ENCODE results near the gene FBXL14.
"Not testable (repeated sequence)": the region's sequence is repeated elsewhere in the genome, so short reads cannot be mapped to it uniquely, and the experiment has no call there.

Gene FBXL14

DNA sequence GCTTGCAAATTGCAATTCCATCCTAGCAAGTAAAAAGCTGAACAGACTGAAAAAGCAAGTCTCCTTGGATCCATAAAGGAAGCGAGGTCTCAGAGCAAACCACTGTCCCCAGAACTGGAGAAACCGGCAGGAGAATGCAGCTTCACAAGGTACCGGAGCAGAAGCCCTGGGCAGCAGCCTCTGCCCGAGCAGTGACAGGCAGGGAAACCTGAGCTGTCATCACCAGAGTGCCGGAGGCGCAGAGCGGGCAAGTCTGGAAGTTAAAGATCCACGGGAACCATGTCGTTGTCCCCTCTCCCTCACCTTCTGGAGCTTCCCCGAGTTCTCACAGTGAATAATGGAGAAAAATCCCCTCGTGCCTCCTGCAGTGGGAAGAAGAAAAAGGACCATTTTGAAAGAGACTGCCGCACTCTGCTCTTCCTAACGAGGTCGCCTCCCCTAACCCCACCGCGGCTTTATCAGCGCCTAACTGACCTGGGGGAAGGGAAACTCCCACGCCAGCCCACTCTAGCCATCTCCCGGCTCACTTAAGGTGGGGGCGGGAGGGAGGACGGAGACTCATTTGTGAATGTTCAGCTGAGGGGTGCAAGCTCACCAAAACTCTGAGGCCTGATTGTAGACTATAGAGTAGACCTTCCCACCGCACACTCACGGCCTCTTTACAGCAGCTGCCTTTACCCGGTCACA, 27.8 kb downstream of the FBXL14 start:
- no peak for DNase-seq

GRCh38 chr12:1565172-1565571, 29.2 kb downstream of the FBXL14 start:
- DNase-seq = no peak

DNA sequence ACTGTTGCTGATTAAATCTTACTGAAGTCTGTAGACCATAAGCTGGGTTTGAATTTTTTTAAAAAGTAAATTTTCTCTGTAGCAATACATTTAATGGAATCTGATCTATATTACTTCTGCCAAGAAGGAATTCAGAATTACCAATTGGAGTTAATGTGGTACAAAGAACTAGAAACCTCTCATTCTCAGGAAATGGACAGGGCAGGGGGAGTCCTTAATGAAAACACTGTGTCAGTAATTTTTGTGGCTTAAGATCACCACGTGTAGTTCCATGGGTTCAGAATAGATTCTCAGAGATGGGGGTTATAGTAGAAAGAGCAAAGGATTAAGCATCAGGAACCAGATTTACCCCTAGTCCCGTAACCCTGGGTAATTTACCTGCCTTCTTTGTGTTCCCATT, 30.3 kb downstream of the FBXL14 start:
- no peak for DNase-seq

DNA sequence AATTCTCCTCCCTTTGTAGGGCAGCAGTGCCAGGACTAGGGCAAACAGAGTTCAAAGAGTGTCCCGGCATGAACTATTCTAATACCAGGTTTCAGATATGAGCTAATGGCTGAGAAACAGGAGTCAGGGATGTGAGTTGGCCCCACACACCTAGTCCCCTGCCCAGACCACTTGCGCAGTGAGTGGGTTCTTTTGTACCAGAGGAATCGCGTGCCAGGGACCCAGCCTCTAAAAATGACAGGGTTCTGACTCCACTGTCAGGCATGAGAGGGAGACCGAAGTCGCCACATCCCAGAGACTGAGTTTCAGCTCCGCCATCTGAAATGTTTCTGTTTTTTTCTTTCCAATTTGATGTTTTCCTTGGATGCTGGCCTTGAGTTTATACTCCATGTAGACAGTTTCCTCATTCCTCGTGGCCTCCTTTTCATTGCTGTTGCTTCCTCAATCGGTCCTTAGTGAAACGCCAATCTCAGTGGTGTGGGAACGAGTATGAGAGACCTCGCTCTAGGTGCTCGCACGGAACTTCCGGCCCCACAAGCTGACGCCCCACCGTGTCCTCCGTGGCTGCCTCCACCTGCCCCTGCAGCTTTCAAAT, 31.5 kb downstream of the FBXL14 start:
- no peak for DNase-seq

DNA sequence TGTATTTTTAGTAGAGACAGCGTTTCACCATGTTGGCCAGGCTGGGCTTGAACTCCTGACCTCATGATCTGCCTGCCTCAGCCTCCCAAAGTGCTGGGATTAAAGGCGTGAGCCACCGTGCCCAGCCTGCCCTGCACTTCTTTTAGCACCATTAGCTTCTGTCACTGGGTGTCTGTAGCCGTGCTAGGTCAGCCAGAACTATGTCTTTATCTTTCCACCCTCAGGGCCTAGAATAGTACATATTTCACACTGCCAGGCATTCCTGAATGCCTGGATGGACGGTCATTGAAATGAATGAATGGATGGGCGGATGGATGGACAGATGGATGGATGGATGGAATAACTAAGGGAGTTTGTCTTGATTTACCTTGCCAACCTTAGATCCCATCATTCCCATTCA, 33.7 kb downstream of the FBXL14 start:
- DNase-seq = no peak

DNA sequence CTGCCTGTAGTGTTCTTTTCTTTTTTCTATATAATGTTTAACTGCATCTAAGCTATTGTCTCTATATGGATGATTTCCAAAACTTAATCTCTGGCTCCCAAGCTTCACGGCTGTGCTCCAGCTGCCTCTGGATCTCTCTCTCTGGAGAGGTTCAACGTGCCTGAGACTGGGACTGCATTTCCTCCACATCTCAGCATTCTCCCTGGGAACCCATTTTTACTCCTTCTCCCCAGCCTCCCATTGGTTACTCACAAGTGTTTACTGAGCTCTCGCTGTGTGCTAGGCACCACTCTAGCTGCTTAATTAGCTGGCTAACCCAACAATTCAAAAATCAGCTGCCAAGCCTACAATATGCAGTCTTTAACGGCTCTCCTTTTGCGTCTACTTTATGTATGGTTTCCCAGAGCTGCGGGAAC, 34.7 kb downstream of the FBXL14 start:
- no peak for DNase-seq

GRCh38 chr12:1558108-1558507, 36.3 kb downstream of the FBXL14 start:
- DNase-seq = not testable (repeated sequence)

DNA sequence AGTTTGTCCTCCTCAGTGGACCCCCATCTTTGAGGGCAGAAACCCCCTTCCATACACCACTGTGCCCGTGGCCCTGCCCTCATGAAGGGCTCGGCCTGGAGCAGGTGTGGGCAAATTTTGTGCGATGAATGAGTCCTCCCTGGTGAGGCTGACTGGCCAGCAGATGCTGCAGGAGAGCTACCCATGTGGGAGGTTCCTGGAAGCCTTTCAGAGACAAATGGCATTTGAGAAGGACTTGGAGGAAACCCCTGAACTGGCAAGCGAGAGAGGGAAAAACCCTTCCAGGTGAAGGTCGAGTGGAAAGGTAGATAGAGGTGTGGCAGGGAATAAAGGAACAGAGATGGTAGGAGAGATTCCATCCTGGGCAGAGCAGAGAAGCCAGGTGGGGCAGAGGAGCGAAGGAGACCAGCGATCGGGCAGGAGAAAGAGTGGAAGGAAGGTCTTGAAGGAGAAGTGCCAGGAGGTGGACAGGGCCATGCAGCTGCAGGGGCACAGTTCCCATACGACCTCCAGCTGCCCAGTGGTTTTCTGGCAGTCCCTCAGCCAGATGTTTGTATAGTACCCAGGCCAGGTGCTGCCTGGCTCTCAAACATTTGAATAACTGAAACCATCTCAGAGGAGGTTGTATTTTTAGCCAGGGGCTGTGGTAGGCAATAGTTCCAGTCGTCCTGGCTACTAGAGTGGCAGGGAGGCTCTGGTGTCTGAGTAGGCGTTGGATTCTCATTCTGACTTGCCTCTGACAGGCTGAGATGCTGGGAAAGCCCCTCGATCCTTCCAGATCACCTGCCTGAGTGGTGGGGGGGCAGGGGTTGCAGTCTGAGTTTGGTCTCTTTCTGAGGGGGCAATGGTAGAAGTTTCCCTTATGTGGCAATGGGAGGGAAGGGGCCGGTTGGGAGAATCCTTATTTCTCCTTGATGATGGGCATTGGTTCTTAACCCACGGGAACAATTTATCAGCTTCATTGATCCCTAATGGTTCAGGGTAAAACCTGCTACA, 40.1 kb downstream of the FBXL14 start:
- DNase-seq = no peak

DNA sequence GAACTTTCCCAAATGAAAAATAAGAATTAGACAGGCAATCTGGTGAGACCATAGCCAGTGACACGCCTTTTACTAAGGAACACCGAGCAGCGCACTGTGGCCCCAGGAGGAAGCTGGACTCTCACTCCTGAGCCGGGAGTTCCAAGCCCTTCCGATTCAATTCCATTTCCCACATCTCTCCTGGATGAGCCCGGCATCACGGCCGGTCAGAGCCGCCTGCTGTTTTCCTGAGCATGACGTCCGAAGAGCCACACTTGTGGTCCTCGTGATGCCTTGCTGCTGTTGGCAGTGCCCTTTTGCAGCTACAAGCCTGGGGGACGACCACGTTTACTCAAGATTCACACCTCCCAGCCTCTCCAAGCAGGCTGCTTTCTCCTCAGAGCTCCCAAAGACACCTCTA, 40.8 kb downstream of the FBXL14 start:
- DNase-seq = no peak

DNA sequence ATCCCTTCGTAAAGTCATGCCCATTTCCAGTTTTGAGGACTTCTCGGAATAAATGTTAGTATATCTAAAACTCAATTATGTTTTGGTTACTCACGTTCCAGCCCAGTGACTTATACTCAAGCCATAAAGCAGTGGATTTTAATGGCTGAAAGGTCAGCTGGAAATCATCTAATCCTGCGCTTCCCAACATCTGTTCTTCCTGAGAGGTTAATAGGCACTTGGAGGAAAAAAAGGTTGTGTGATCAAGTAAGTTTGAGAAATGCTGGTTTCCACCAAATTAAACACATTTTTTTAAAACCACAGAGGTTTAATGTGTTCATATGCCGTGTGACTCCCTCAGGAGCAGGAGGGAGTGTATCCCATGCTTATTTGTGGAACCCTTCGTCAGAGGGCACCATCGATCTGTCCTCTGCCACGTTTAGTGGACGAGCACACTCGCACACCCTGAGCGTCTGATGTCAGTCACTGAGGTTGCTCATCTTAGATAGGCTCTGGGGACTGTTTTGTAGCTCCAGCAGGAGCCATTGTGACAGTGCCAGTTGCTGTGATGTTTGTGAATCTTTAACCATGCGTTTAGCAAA, 41.4 kb downstream of the FBXL14 start:
- no peak for DNase-seq

DNA sequence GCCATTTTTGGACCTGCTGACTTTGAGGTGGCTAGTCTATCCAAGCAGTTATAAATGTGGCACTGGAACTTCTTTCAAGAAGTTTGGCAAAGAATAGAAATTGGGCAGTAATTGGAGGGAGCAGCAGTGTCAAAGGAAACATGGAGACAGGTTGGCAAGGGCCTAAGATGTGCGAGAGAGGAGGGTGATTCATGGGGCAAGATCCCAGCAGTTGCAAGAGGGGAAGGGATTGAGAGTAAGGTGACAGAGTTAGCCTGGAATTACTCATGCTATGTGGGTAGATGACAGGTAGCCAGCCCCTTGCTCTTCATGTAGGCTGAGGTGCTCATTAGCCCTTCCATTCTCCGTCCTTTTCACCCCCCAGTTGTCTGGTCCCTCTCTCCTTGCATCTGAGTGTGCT, 42.2 kb downstream of the FBXL14 start:
- DNase-seq = no peak

GRCh38 chr12:1551496-1551895, 42.9 kb downstream of the FBXL14 start:
- no peak for DNase-seq

- no peak for DNase-seq
These were observed 47.3 kb downstream of the FBXL14 start for GRCh38 chr12:1546931-1547640.

DNA sequence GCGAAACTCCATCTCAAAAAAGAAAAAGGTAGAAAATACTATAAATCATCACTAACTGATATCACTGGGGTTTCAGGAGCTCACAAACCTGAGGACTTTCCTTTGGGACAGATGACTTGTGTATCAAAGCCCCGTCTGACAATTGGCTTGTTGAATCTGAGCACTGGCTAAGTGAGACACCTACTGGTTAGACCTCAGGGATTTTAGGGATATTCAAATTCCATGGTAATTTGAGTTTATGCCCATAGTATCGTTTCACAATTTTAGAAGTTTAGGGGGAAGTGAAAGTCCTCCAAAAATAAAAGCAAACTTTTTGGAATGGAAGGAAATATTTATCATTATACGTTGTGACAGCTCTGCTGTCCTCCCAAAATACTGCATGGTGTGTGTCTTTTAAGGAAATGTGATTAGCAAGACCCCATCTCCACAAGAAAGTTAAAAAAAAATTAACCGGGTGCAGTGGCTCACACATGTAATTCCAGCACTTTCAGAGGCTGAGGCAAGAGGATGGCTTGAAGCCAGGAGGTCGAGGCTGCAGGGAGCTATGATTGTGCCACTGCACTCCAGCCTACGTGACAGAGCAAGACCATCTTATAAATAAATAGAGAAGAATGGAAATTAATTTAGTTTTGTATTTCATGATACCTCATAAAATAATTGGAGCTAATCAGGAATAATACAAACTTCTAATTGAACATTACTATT, 49.2 kb downstream of the FBXL14 start:
- DNase-seq = peak in 1 of 2 donors; percentile 12

- no peak for DNase-seq
These were observed 51.8 kb downstream of the FBXL14 start for GRCh38 chr12:1542599-1542998.

DNA sequence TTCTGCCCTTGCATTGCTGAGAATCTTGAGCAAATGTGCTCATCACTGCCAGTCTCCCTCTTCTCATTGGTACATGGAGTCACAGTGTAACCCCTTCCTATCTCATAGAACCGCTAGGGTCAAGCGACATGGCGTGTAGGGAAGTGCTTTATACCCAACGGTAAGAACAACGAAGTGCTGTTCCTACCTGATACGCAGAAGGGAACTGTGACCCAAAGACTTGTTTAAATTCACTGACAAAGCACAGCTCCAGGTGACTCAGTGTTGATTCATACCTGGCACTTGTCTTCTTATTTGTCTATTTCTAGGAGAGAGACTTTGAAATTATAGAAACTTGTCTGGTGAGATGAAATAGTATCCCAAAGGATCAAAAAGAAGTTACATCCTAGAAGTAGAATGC, 53.7 kb downstream of the FBXL14 start:
- DNase-seq = no peak

- DNase-seq = no peak
These were observed 55.2 kb downstream of the FBXL14 start for GRCh38 chr12:1539135-1539534.

GRCh38 chr12:1536817-1537216, 57.6 kb downstream of the FBXL14 start:
- DNase-seq = no peak

DNA sequence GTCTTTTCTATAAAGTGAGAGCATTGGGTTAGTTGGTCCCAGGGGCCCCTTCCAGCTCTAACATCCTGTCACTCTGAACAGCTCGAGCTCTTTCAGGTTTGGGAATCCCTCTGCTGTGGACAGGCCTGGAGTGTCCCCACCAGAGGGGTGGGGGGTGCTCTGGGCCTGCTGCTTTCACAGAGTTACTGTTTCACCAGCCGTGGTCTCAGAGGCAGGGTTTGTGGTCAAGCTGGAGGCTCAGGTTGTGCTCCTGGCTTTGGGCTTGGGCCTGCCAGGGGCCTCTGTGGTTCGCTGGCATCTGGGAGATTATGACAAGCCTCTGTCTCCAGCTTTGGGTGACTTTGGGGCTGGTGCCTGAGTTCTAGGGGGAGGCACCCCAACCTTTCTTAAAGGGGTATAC, 59.6 kb downstream of the FBXL14 start:
- no peak for DNase-seq

- DNase-seq = no peak
These were observed 60.6 kb downstream of the FBXL14 start for GRCh38 chr12:1533602-1534304.

DNA sequence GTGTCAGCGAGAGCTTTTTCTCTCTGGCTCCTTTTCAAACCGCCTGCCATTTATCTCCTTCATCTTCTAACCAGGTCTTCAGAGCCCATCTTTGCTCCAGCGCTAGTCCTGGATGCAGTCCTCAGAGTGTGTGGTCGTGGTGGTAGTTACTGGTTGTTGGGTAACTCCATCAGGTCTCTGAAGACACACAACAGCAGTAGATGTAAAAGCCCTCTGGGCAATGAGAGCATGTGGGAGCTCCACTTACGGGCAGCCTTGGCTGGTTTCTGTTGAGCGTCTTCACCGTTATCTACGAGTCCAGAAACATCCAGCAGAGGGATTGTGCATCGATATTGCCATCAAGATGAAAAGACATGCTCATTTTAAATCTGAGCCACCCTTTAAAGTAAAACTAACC, 61.2 kb downstream of the FBXL14 start:
- DNase-seq = no peak

Measured in bone marrow (tissue), 2 donors.